Astrocyte (in vitro differentiated cells and primary cell): ENCODE results near the gene SHISA7.

Experiments used
- EZH2 ChIP-seq: IDR thresholded peaks from 2 replicates; pipeline ENCODE4 v1.6.1; 2012; ENCODE audit warnings: mild to moderate bottlenecking, low read length, inconsistent platforms; ENCODE audit not compliant: insufficient read depth
- TF ChIP-seq, protein P1 (sequence below): IDR thresholded peaks from 2 replicates; pipeline ENCODE4 v1.5.1; 2011; ENCODE audit warnings: low read depth, mild to moderate bottlenecking, inconsistent platforms, low read length, moderate library complexity; ENCODE audit not compliant: insufficient read depth

DNA sequence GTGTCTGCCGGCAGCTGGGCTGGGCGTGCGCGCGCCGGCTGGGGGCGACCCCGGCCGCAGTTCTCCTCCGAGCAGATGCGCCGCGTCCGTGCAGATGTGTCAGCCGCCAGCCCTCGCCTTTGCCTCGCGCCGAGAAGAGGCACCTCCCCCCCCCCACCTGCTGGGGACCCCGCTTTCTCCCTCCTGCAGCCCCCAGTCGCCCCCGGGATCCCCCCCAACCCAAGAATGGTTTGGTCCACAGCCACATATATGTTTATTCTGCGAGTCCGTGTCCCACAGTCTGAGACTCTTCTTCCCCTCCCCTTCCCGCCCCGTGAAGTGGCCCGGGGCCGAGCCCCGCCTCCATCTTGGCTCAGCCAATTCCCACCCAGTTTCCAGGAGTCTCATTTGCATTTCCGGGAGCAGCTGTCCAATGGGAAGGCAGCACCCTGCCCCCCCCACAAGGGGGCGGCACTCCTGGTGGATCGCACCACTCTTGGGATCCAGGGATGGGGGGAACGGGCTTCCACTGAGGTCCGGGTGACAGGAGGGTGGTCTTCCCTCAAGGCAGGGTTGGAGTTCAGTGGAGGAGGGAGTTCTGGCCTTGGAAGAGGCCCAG is 9.7 kb upstream of the SHISA7 start:
- TF ChIP-seq EZH2, result no peak
- TF ChIP-seq, protein P1, sequence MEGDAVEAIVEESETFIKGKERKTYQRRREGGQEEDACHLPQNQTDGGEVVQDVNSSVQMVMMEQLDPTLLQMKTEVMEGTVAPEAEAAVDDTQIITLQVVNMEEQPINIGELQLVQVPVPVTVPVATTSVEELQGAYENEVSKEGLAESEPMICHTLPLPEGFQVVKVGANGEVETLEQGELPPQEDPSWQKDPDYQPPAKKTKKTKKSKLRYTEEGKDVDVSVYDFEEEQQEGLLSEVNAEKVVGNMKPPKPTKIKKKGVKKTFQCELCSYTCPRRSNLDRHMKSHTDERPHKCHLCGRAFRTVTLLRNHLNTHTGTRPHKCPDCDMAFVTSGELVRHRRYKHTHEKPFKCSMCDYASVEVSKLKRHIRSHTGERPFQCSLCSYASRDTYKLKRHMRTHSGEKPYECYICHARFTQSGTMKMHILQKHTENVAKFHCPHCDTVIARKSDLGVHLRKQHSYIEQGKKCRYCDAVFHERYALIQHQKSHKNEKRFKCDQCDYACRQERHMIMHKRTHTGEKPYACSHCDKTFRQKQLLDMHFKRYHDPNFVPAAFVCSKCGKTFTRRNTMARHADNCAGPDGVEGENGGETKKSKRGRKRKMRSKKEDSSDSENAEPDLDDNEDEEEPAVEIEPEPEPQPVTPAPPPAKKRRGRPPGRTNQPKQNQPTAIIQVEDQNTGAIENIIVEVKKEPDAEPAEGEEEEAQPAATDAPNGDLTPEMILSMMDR, result no peak
